Measurements from ENCODE around the gene SLC11A1. TPM values are rescaled to one million over a fixed set of nuclear protein-coding genes. Genes with fewer than 3 reads are reported as not detected.

SLC11A1 gene
- total RNA-seq, 2 donors from 2014 or later = 8.7 to 22.1 TPM

- Histone ChIP-seq H3K27me3 (no peaks in the 10 kb centered on the region), H3K27ac (no peak overlapping the region), H3K4me1 (peaks cover 0 to 10% of the 10 kb centered on the region in 2 donors), H3K4me3 (no peak overlapping the region), H3K9me3 (no peaks in the 10 kb centered on the region), H3K36me3 (no peaks in the 10 kb centered on the region)
- TF ChIP-seq CTCF (IDR thresholded peaks at IDR 0.05) = no peak
- DNase-seq (ENCODE audit: low spot score) = no peak
Measured at GRCh38 chr2:218360453-218360852, 21.6 kb upstream of the SLC11A1 start.

GRCh38 chr2:218362606-218363005 is 19.5 kb upstream of the SLC11A1 start:
- no peak overlapping the region for H3K27ac ChIP-seq
- no peak for TF ChIP-seq CTCF (IDR thresholded peaks at IDR 0.05)
- peaks cover 0 to 6% of the 10 kb centered on the region in 2 donors for H3K4me1 ChIP-seq
- H3K9me3 ChIP-seq = no peaks in the 10 kb centered on the region
- H3K4me3 ChIP-seq = no peak overlapping the region
- DNase-seq (ENCODE audit: low spot score) = no peak
- no peaks in the 10 kb centered on the region for H3K36me3 ChIP-seq
- no peaks in the 10 kb centered on the region for H3K27me3 ChIP-seq

GRCh38 chr2:218363736-218364135 is 18.3 kb upstream of the SLC11A1 start:
- Histone ChIP-seq H3K27ac (no peak overlapping the region), H3K9me3 (no peaks in the 10 kb centered on the region), H3K4me1 (peaks cover 0 to 15% of the 10 kb centered on the region in 2 donors), H3K36me3 (no peaks in the 10 kb centered on the region), H3K4me3 (no peak overlapping the region), H3K27me3 (no peaks in the 10 kb centered on the region)
- TF ChIP-seq CTCF (IDR thresholded peaks at IDR 0.05) = no peak
- DNase-seq (ENCODE audit: low spot score) = no peak

GRCh38 chr2:218364196-218364595 is 17.9 kb upstream of the SLC11A1 start:
- Histone ChIP-seq H3K36me3 (no peaks in the 10 kb centered on the region), H3K9me3 (no peaks in the 10 kb centered on the region), H3K4me1 (peaks cover 0 to 20% of the 10 kb centered on the region in 2 donors), H3K27me3 (no peaks in the 10 kb centered on the region), H3K27ac (no peak overlapping the region), H3K4me3 (no peak overlapping the region)
- TF ChIP-seq CTCF (IDR thresholded peaks at IDR 0.05) = no peak
- no peak for DNase-seq (ENCODE audit: low spot score)

GRCh38 chr2:218366621-218367414 is 15.3 kb upstream of the SLC11A1 start:
- peak overlapping the region; percentile 50 to 62 for H3K4me3 ChIP-seq
- no peaks in the 10 kb centered on the region for H3K27me3 ChIP-seq
- no peak for DNase-seq (ENCODE audit: low spot score)
- H3K9me3 ChIP-seq = no peaks in the 10 kb centered on the region
- H3K4me1 ChIP-seq = peaks cover 0 to 21% of the 10 kb centered on the region in 2 donors
- no peaks in the 10 kb centered on the region for H3K36me3 ChIP-seq
- peak overlapping the region; percentile 93 to 95 for H3K27ac ChIP-seq
- no peak for TF ChIP-seq CTCF (IDR thresholded peaks at IDR 0.05)

All from right atrium auricular region (tissue), 2 donors.